ENCODE results near the gene ASZ1.
A peak's percentile ranks its signal among the peaks of the same experiment; 100 is the strongest.

The ASZ1 gene

GRCh38 chr7:117325836-117326235, 101.5 kb downstream of the ASZ1 start:
- DNase-seq (ENCODE audit: low read depth) = peak; percentile 40
- no peak for TF ChIP-seq CTCF (conservative IDR thresholded peaks at IDR 0.05; ENCODE audit: control insufficient read depth, insufficient read depth, low read depth, low read length)

GRCh38 chr7:117324960-117325359, 102.3 kb downstream of the ASZ1 start:
- H3K4me3 ChIP-seq (ENCODE audit: control insufficient read depth, low read depth, low read length) = peak overlapping the region; percentile 50
- TF ChIP-seq CTCF (conservative IDR thresholded peaks at IDR 0.05; ENCODE audit: control insufficient read depth, insufficient read depth, low read depth, low read length) = no peak
- peak; percentile 38 for DNase-seq (ENCODE audit: low read depth)

More at GRCh38 chr7:117325836-117326235, 101.5 kb downstream of the ASZ1 start:
- H3K4me3 ChIP-seq (ENCODE audit: control insufficient read depth, low read depth, low read length) = no peak overlapping the region

GRCh38 chr7:117323851-117324711, 103.2 kb downstream of the ASZ1 start:
- no peak for TF ChIP-seq CTCF (conservative IDR thresholded peaks at IDR 0.05; ENCODE audit: control insufficient read depth, insufficient read depth, low read depth, low read length)
- peak; percentile 64 for DNase-seq (ENCODE audit: low read depth)

GRCh38 chr7:117323305-117323850, 103.9 kb downstream of the ASZ1 start:
- peak overlapping the region; percentile 50 for H3K4me3 ChIP-seq (ENCODE audit: control insufficient read depth, low read depth, low read length)
- TF ChIP-seq CTCF (conservative IDR thresholded peaks at IDR 0.05; ENCODE audit: control insufficient read depth, insufficient read depth, low read depth, low read length) = no peak
- DNase-seq (ENCODE audit: low read depth) = peak; percentile 32

More at GRCh38 chr7:117323851-117324711, 103.2 kb downstream of the ASZ1 start:
- peak overlapping the region; percentile 50 for H3K4me3 ChIP-seq (ENCODE audit: control insufficient read depth, low read depth, low read length)

- H3K4me3 ChIP-seq (ENCODE audit: control insufficient read depth, low read depth, low read length) = peak within 1 kb of the TSS; percentile 50
- no peak for DNase-seq (ENCODE audit: low read depth)
- TF ChIP-seq CTCF (conservative IDR thresholded peaks at IDR 0.05; ENCODE audit: control insufficient read depth, insufficient read depth, low read depth, low read length) = no peak
Measured at GRCh38 chr7:117322741-117323304, 104.5 kb downstream of the ASZ1 start, which contains the start of gene WNT2. Gene WNT2 (minus strand): TSS chr7:117323058. CDS start chr7:117322989, 69 bp downstream.

GRCh38 chr7:117320523-117320922, 106.8 kb downstream of the ASZ1 start:
- no peak for DNase-seq (ENCODE audit: low read depth)
- no peak overlapping the region for H3K4me3 ChIP-seq (ENCODE audit: control insufficient read depth, low read depth, low read length)
- TF ChIP-seq CTCF (conservative IDR thresholded peaks at IDR 0.05; ENCODE audit: control insufficient read depth, insufficient read depth, low read depth, low read length) = no peak

All from fibroblast of mammary gland (primary cell).